HepG2 (cell line): ENCODE results near the gene LEMD2. TPM values are rescaled to one million over a fixed set of nuclear protein-coding genes. Genes with fewer than 3 reads are reported as not detected.
A peak's percentile ranks its signal among the peaks of the same experiment; 100 is the strongest.

ENCODE experiments used
- AKAP8 ChIP-seq: sonication (generic); formaldehyde crosslinking; IDR thresholded peaks from 2 replicates; pipeline ENCODE4 v1.5.1; 2020; ENCODE audit warnings: mild to moderate bottlenecking, missing genetic modification reagents
- ATF7-NPFF ChIP-seq: sonication (generic); formaldehyde crosslinking; IDR thresholded peaks from 2 replicates; pipeline ENCODE4 v1.8.1; 2023; ENCODE audit warnings: mild to moderate bottlenecking, low read depth, missing genetic modification reagents, moderate library complexity
- EP300 ChIP-seq, 3 experiments: sonication (generic) in 1 of 3; formaldehyde crosslinking in 1 of 3; IDR thresholded peaks; 2 replicates each; pipeline versions ENCODE4 v1.5.1 to v1.6.1; 2011 to 2020; ENCODE audit warnings: low read depth in 2 of 3, low read length in 2 of 3, borderline replicate concordance in 1 of 3, improper control_type of control experiment in 1 of 3, mild to moderate bottlenecking in 1 of 3, missing genetic modification reagents in 1 of 3, moderate library complexity in 1 of 3
- FOXK1 ChIP-seq: sonication (generic); formaldehyde crosslinking; IDR thresholded peaks from 2 replicates; pipeline ENCODE4 v1.4.0; 2020; ENCODE audit warnings: low read depth, missing genetic modification reagents, borderline replicate concordance
- HDAC2 ChIP-seq: sonication (generic); formaldehyde crosslinking; IDR thresholded peaks from 2 replicates; pipeline ENCODE4 v1.4.0; 2020; ENCODE audit warnings: missing genetic modification reagents
- IKZF4 ChIP-seq: sonication (generic); formaldehyde crosslinking; IDR thresholded peaks from 2 replicates; pipeline ENCODE4 v1.5.1; 2020; ENCODE audit warnings: borderline replicate concordance, mild to moderate bottlenecking, low read depth, missing genetic modification reagents; ENCODE audit errors: not compliant biosample characterization
- KDM3A ChIP-seq: IDR thresholded peaks from 2 replicates; pipeline ENCODE4 v1.6.1; 2018; ENCODE audit warnings: low read depth, missing compliant biosample characterization
- NFIC ChIP-seq: IDR thresholded peaks from 2 replicates; pipeline ENCODE4 v1.6.1; 2012; ENCODE audit warnings: mild to moderate bottlenecking, low read length, inconsistent platforms
- RXRA ChIP-seq: sonication (generic); formaldehyde crosslinking; IDR thresholded peaks from 2 replicates; pipeline ENCODE4 v1.5.1; 2020; ENCODE audit warnings: missing genetic modification reagents
- SP4 ChIP-seq: sonication (generic); formaldehyde crosslinking; IDR thresholded peaks from 2 replicates; pipeline ENCODE4 v1.8.1; 2023; ENCODE audit warnings: mild to moderate bottlenecking, missing genetic modification reagents
- ZKSCAN1 ChIP-seq: fragments of 150-350 bp; IDR thresholded peaks from 2 replicates; pipeline ENCODE4 v1.6.1; 2014; ENCODE audit warnings: low read length
- ZNF678 ChIP-seq: sonication (generic); formaldehyde crosslinking; IDR thresholded peaks from 2 replicates; pipeline ENCODE4 v1.4.0; 2020; ENCODE audit warnings: mild to moderate bottlenecking, missing genetic modification reagents
- ZNF780A ChIP-seq: sonication (generic); formaldehyde crosslinking; IDR thresholded peaks from 2 replicates; pipeline ENCODE4 v1.8.0; 2022; ENCODE audit warnings: mild to moderate bottlenecking, missing genetic modification reagents, moderate library complexity
- ZNF879 ChIP-seq: sonication (generic); formaldehyde crosslinking; IDR thresholded peaks from 2 replicates; pipeline ENCODE4 v1.8.1; 2023; ENCODE audit warnings: missing genetic modification reagents
- ZSCAN12 ChIP-seq: sonication (generic); formaldehyde crosslinking; IDR thresholded peaks from 2 replicates; pipeline ENCODE4 v1.9.0; 2021; ENCODE audit warnings: mild to moderate bottlenecking, missing genetic modification reagents
- polyA plus RNA-seq, 8 experiments: library from polyadenylated mRNA; depleted of rRNA in 3 of 8; stranded (reverse) in 7 of 8; unstranded in 1 of 8; fragments of >200 nt; fragmentation: Illumina TruSeq in 4 of 8; extraction: Trizol in 4 of 8; gene quantifications; 2 replicates each; pipeline versions ENCODE4 v1.2.1 to v1.2.3, GENCODE V29; 2011 to 2016; ENCODE audit warnings: low read depth in 4 of 8, missing spikeins in 1 of 8, mixed read lengths in 1 of 8; ENCODE audit not compliant: insufficient read depth in 1 of 8
- total RNA-seq, 5 experiments: library from RNA; depleted of rRNA; stranded (reverse); fragments of >200 nt; fragmentation: Illumina TruSeq; extraction: Trizol; gene quantifications; 2 replicates each; pipeline ENCODE4 v1.2.3, GENCODE V29; 2016; ENCODE audit warnings: low read depth in 1 of 5
- TF ChIP-seq, protein P1 (sequence below): IDR thresholded peaks from 2 replicates; pipeline ENCODE4 v1.6.1; 2016
- TF ChIP-seq, protein P2 (sequence below): sonication (generic); formaldehyde crosslinking; IDR thresholded peaks from 2 replicates; pipeline ENCODE4 v1.5.0; 2020; ENCODE audit warnings: missing genetic modification reagents
- TF ChIP-seq, protein P3 (sequence below): sonication (generic); IDR thresholded peaks from 2 replicates; pipeline ENCODE4 v1.6.1; 2016; ENCODE audit warnings: low read depth, borderline replicate concordance
- TF ChIP-seq, protein P4 (sequence below): sonication (generic); formaldehyde crosslinking; IDR thresholded peaks from 2 replicates; pipeline ENCODE4 v1.4.0; 2020; ENCODE audit warnings: missing genetic modification reagents
- TF ChIP-seq, protein P5 (sequence below): IDR thresholded peaks from 2 replicates; pipeline ENCODE4 v1.6.1; 2016; ENCODE audit warnings: low read depth, missing genetic modification reagents, missing compliant biosample characterization

Gene LEMD2
- total and polyA plus RNA-seq, 2 of the 13 experiments (the other 11 are each of a cell fraction or from before 2014, with no cell fraction given): 45.2 to 62.9 TPM

DNA sequence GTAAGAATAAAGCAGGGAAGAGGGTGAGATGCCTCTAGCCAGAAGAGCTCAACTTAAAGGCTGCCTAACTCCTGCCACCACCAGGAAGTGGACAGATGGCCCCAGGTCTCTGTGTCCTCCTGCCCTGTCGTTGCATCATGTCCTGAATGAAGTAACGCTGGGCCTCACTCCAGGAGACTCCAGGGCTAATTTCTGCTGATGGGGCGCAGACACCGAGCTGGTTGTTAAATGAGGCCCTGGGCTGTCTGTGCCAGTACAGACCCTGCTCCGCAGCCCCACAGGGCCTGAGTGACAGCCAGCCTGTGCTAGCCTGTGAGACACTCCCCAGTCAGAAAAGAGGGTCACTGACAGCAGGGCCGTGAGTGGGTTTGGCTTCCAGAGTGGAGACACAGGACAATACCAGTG, 48.7 kb downstream of the LEMD2 start (continued):
- TF ChIP-seq HDAC2 (CRISPR knock-in tag): no peak
- TF ChIP-seq, protein P1, sequence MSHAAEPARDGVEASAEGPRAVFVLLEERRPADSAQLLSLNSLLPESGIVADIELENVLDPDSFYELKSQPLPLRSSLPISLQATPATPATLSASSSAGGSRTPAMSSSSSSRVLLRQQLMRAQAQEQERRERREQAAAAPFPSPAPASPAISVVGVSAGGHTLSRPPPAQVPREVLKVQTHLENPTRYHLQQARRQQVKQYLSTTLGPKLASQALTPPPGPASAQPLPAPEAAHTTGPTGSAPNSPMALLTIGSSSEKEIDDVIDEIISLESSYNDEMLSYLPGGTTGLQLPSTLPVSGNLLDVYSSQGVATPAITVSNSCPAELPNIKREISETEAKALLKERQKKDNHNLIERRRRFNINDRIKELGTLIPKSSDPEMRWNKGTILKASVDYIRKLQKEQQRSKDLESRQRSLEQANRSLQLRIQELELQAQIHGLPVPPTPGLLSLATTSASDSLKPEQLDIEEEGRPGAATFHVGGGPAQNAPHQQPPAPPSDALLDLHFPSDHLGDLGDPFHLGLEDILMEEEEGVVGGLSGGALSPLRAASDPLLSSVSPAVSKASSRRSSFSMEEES (CRISPR knock-in tag): no peak
- TF ChIP-seq IKZF4 (CRISPR knock-in tag): no peak
- TF ChIP-seq ZKSCAN1: no peak
- TF ChIP-seq NFIC: no peak
- TF ChIP-seq ZSCAN12 (CRISPR knock-in tag): no peak
- TF ChIP-seq KDM3A: no peak
- TF ChIP-seq SP4: no peak
- no peak for TF ChIP-seq ZNF780A (CRISPR knock-in tag)
- TF ChIP-seq ZNF879 (CRISPR knock-in tag): no peak
- TF ChIP-seq, protein P2, sequence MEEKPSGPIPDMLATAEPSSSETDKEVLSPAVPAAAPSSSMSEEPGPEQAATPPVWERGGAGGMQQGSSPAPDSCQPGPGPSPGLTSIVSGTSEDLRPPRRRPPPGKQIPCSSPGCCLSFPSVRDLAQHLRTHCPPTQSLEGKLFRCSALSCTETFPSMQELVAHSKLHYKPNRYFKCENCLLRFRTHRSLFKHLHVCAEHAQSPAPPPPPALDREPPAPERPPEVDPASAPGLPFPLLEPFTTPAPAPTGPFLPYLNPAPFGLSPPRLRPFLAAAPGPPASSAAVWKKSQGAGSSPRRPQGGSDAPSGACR (CRISPR knock-in tag): no peak
- TF ChIP-seq, protein P3, sequence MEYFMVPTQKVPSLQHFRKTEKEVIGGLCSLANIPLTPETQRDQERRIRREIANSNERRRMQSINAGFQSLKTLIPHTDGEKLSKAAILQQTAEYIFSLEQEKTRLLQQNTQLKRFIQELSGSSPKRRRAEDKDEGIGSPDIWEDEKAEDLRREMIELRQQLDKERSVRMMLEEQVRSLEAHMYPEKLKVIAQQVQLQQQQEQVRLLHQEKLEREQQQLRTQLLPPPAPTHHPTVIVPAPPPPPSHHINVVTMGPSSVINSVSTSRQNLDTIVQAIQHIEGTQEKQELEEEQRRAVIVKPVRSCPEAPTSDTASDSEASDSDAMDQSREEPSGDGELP: no peak
- TF ChIP-seq, protein P4, sequence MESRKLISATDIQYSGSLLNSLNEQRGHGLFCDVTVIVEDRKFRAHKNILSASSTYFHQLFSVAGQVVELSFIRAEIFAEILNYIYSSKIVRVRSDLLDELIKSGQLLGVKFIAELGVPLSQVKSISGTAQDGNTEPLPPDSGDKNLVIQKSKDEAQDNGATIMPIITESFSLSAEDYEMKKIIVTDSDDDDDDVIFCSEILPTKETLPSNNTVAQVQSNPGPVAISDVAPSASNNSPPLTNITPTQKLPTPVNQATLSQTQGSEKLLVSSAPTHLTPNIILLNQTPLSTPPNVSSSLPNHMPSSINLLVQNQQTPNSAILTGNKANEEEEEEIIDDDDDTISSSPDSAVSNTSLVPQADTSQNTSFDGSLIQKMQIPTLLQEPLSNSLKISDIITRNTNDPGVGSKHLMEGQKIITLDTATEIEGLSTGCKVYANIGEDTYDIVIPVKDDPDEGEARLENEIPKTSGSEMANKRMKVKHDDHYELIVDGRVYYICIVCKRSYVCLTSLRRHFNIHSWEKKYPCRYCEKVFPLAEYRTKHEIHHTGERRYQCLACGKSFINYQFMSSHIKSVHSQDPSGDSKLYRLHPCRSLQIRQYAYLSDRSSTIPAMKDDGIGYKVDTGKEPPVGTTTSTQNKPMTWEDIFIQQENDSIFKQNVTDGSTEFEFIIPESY (CRISPR knock-in tag): peak; percentile 74; the same call in 1 of the 2 replicates
- no peak for TF ChIP-seq AKAP8 (CRISPR knock-in tag)
- 0 out of 2 replicates have a peak, but pooled peaks have one; percentile 35 for TF ChIP-seq RXRA (CRISPR knock-in tag)
- TF ChIP-seq FOXK1 (CRISPR knock-in tag): no peak
- TF ChIP-seq, protein P5, sequence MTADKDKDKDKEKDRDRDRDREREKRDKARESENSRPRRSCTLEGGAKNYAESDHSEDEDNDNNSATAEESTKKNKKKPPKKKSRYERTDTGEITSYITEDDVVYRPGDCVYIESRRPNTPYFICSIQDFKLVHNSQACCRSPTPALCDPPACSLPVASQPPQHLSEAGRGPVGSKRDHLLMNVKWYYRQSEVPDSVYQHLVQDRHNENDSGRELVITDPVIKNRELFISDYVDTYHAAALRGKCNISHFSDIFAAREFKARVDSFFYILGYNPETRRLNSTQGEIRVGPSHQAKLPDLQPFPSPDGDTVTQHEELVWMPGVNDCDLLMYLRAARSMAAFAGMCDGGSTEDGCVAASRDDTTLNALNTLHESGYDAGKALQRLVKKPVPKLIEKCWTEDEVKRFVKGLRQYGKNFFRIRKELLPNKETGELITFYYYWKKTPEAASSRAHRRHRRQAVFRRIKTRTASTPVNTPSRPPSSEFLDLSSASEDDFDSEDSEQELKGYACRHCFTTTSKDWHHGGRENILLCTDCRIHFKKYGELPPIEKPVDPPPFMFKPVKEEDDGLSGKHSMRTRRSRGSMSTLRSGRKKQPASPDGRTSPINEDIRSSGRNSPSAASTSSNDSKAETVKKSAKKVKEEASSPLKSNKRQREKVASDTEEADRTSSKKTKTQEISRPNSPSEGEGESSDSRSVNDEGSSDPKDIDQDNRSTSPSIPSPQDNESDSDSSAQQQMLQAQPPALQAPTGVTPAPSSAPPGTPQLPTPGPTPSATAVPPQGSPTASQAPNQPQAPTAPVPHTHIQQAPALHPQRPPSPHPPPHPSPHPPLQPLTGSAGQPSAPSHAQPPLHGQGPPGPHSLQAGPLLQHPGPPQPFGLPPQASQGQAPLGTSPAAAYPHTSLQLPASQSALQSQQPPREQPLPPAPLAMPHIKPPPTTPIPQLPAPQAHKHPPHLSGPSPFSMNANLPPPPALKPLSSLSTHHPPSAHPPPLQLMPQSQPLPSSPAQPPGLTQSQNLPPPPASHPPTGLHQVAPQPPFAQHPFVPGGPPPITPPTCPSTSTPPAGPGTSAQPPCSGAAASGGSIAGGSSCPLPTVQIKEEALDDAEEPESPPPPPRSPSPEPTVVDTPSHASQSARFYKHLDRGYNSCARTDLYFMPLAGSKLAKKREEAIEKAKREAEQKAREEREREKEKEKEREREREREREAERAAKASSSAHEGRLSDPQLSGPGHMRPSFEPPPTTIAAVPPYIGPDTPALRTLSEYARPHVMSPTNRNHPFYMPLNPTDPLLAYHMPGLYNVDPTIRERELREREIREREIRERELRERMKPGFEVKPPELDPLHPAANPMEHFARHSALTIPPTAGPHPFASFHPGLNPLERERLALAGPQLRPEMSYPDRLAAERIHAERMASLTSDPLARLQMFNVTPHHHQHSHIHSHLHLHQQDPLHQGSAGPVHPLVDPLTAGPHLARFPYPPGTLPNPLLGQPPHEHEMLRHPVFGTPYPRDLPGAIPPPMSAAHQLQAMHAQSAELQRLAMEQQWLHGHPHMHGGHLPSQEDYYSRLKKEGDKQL (CRISPR knock-in tag): no peak
- no peak for TF ChIP-seq ZNF678 (CRISPR knock-in tag)
- no peak for TF ChIP-seq ATF7-NPFF (CRISPR knock-in tag)
- peak in 1 of 2 experiments; percentile 36; a peak in 1 of 4 replicates for TF ChIP-seq EP300 (IDR thresholded peaks at IDR 0.05; ENCODE audit: low read depth in 2 of 2, low read length in 2 of 2)
- peak; percentile 29; the same call in 1 of the 2 replicates for TF ChIP-seq EP300 (CRISPR knock-in tag; IDR thresholded peaks at IDR 0.05; ENCODE audit: borderline replicate concordance)
